ENCODE measurements around the gene SNX9.

The SNX9 gene

GRCh38 chr6:157804448-157805327, 18.4 kb upstream of the SNX9 start:
- no peak for DNase-seq (ENCODE audit: low spot score)

- DNase-seq (ENCODE audit: low spot score), result no peak
These were observed 16.8 kb upstream of the SNX9 start for GRCh38 chr6:157806131-157806855.

- DNase-seq (ENCODE audit: low spot score), result no peak
These were observed 16.2 kb upstream of the SNX9 start for GRCh38 chr6:157806856-157807215.

GRCh38 chr6:157808405-157808950, 14.6 kb upstream of the SNX9 start:
- DNase-seq (ENCODE audit: low spot score), result no peak

GRCh38 chr6:157809613-157810012, 13.4 kb upstream of the SNX9 start:
- no peak for DNase-seq (ENCODE audit: low spot score)

- no peak for DNase-seq (ENCODE audit: low spot score)
These were observed 11.9 kb upstream of the SNX9 start for GRCh38 chr6:157811137-157811475.

- no peak for DNase-seq (ENCODE audit: low spot score)
These were observed 11.4 kb upstream of the SNX9 start for GRCh38 chr6:157811476-157812173.

GRCh38 chr6:157812425-157813171, 10.4 kb upstream of the SNX9 start:
- DNase-seq (ENCODE audit: low spot score), result no peak

GRCh38 chr6:157813191-157813590, 9.9 kb upstream of the SNX9 start:
- DNase-seq (ENCODE audit: low spot score), result no peak

GRCh38 chr6:157813750-157814455, 9.1 kb upstream of the SNX9 start:
- DNase-seq (ENCODE audit: low spot score), result no peak

GRCh38 chr6:157814883-157815282, 8.2 kb upstream of the SNX9 start:
- no peak for DNase-seq (ENCODE audit: low spot score)

GRCh38 chr6:157821342-157822033, 1.6 kb upstream of the SNX9 start:
- DNase-seq (ENCODE audit: low spot score), result no peak

- DNase-seq (ENCODE audit: low spot score), result no peak
These were observed 623 bp upstream of the SNX9 start for GRCh38 chr6:157822245-157823000.

GRCh38 chr6:157823528-157824370, 703 bp downstream of the SNX9 start:
- no peak for DNase-seq (ENCODE audit: low spot score)

- DNase-seq (ENCODE audit: low spot score), result no peak
These were observed 2.3 kb downstream of the SNX9 start for GRCh38 chr6:157825243-157825904.

- no peak for DNase-seq (ENCODE audit: low spot score)
These were observed 7.4 kb downstream of the SNX9 start for GRCh38 chr6:157830354-157831017.

- no peak for DNase-seq (ENCODE audit: low spot score)
These were observed 7.9 kb downstream of the SNX9 start for GRCh38 chr6:157831018-157831369.

All from putamen (tissue), 1 donor.